ENCODE measurements around the gene BCL2L13.

DNA sequence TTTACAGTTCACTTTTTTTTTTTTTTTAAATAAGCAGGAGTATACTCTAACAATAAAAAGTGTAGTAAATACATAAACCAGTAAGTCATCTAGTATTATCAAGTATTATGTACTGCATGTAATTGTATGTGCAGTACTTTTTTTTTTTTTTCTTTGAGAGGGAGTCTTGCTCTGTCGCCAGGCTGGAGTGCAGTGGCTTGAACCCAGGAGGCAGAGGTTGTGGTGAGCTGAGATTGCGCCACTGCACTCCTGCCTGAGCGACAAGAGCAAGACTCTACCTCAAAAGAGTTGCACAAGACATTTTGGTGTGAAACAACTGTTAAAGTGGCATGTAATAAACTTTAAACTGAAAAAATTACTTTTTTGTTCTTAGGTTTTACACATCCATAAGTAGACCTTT is 16.7 kb downstream of the BCL2L13 start:
- TF ChIP-seq, protein P1, sequence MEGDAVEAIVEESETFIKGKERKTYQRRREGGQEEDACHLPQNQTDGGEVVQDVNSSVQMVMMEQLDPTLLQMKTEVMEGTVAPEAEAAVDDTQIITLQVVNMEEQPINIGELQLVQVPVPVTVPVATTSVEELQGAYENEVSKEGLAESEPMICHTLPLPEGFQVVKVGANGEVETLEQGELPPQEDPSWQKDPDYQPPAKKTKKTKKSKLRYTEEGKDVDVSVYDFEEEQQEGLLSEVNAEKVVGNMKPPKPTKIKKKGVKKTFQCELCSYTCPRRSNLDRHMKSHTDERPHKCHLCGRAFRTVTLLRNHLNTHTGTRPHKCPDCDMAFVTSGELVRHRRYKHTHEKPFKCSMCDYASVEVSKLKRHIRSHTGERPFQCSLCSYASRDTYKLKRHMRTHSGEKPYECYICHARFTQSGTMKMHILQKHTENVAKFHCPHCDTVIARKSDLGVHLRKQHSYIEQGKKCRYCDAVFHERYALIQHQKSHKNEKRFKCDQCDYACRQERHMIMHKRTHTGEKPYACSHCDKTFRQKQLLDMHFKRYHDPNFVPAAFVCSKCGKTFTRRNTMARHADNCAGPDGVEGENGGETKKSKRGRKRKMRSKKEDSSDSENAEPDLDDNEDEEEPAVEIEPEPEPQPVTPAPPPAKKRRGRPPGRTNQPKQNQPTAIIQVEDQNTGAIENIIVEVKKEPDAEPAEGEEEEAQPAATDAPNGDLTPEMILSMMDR (IDR thresholded peaks at IDR 0.05) = no peak
- TF ChIP-seq POLR2AphosphoS5 (IDR thresholded peaks at IDR 0.05; ENCODE audit: low read depth, low read length) (no peak), SIN3A (IDR thresholded peaks at IDR 0.05; ENCODE audit: borderline replicate concordance, insufficient read depth, low read depth, low read length) (no peak), REST (IDR thresholded peaks at IDR 0.05; ENCODE audit: insufficient read depth in 1 of 2, low read depth in 2 of 2, low read length in 1 of 2) (no peak), TCF7L2 (IDR thresholded peaks at IDR 0.05; ENCODE audit: low read depth, low read length) (no peak)
